DMS 273 treated with DMSO at 0.1 percent for 48 hours (cell line): ENCODE data around the gene KIAA1549.
"Not testable (repeated sequence)": the region's sequence is repeated elsewhere in the genome, so short reads cannot be mapped to it uniquely, and the experiment has no call there.

ENCODE experiments used
- DNase-seq: peaks from one replicate; lab custom pipeline; 2025; lab: John Stamatoyannopoulos, UW

Gene KIAA1549

GRCh38 chr7:138981332-138982203, at the start of gene KIAA1549:
TSS of gene KIAA1549 (minus strand) at chr7:138981389. CDS start at chr7:138981269, 120 bp downstream.
- no peak for DNase-seq

DNA sequence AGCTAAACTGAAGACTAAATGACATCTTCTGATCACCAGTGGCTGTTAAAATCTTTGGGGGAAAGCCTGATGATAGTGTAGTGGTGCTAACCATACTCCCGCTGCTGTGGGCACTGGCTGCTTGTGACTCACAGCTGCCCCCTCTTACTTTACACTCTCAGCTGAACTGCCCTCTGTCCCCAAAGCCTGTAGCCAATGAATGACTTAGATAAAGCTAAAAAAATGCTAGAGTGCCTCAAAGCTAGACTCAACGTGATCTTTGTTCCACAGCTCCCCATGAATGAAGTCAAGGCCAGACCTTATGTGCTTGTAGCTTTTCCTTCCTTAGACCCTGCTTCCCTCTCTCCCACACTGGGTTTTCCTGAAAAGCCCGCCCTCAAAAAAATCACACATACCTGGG, 48.2 kb upstream of the KIAA1549 start:
- no peak for DNase-seq

GRCh38 chr7:139026551-139026950, 45.4 kb upstream of the KIAA1549 start:
- DNase-seq: no peak

DNA sequence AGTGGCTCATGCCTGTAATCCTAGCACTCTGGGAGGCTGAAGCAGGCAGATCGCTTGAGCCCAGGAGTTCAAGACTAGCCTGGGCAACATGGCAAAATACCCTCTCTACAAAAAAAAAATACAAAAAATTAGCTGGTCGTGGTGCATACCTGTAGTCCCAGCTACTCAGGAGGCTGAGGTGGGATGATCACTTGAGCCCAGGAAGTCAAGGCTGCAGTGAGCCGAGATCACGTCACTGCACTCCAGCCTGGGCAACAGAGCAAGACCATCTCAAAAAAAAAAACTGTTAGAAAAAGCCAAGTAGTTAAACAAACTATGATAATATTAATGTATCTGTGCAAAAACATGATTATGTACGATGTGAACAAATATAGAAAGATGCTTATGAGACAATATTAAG, 44.7 kb upstream of the KIAA1549 start:
- DNase-seq: not testable (repeated sequence)

DNA sequence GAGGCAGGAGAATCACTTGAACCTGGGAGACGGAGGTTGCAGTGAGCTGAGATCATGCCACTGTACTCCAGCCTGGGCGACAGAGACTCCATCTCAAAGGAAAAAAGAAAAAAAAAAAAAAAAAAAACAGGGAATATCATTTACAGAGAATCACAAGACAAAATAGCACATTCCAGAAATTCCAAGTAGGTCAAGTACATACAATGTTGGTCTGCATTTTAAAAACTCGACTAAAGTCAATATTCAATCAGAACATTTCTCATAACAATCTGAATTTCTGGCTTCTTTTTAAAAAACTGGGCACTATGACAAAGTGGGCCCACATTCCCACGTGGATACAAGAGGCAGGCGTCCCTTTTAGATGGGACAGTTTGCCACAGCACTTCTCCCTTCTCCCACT, 41.9 kb upstream of the KIAA1549 start:
- no peak for DNase-seq

DNA sequence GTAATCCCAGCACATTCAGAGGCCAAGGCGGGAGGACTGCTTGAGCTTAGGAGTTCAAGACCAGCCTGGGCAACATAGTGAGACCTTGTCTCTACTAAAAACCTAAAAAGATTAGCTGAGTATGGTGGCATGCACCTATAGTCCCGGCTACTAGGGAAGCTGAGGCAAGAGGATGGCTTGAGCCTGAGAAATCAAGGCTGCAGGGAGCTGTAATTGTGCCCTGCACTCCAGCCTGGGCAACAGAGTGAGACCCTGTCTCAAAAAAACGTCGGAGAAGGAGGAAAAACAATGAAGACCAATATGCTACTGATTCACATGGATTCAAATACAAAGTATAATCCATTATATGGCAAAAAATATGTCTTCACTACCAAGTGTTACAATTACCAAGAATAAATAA, 41.1 kb upstream of the KIAA1549 start:
- DNase-seq: no peak

GRCh38 chr7:139018910-139019309, 37.7 kb upstream of the KIAA1549 start:
- DNase-seq: no peak

DNA sequence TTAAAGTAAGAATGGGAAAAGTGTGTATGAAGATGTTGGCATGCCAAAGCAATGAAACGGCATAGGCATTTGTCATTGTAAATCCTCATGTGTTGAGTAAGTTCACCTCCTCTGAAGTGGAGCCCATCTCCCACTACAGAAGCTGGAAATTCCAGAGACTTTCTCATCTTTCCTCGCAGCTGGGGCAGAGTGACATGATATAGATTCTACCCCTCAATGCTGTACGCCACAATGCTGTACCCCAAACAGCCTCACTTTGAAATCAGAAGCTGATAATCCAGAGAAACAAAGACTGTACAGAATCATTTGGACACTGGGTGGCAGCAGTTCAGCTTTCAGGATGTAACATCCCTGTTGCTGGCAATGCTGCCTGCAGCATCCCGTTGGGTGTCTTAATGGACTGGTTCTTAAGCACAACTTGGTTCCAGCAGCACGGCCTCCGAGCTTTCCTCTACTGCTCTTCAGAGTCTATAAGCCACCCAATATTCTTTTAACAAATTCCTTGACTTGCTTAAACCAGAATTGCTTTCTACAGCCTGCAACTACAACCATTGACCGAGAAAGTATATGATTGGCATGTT, 35.8 kb upstream of the KIAA1549 start:
- peak; percentile 67 for DNase-seq

DNA sequence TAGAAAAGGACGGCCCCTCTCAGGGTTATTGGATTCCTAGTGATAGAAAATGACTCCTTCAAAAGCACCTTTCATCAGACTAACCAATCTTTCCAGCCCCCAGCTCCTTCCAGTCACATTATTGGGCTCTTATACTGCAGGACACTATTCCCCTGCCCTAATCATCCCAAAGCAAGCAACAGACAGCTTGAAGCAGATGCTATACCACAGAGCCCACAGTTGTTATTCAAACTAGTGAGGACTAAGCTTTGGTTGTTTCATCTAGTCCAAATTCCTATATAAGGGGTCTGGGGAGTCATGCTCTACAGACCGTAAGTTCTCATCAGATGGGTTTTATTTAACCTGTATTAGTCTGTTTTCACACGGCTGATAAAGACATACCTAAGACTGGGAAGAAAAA, 30.2 kb upstream of the KIAA1549 start:
- DNase-seq: no peak

GRCh38 chr7:139004321-139005090, 23.3 kb upstream of the KIAA1549 start:
- DNase-seq: no peak

DNA sequence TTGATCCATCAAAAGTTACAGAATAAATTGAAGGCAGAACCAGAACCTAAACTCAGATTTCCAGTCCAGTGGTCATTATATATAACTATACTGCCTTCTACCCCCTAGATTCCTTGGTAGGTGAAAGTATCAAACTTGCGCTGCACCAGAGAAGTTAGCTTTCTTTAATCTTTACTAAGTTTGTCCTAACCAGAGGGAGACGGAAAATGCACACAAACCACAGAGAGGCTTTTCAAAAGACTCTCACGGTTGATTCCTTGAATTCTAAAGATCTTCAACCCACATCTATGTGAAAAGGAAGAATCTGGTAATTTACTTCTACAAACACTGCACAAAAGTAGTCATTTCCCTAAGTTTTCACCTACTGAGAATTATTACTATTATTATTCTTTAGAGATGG, 18.2 kb upstream of the KIAA1549 start:
- no peak for DNase-seq

- no peak for DNase-seq
Measured at GRCh38 chr7:138992052-138992531, 10.9 kb upstream of the KIAA1549 start.

- no peak for DNase-seq
Measured at GRCh38 chr7:138987686-138988085, 6.5 kb upstream of the KIAA1549 start.

DNA sequence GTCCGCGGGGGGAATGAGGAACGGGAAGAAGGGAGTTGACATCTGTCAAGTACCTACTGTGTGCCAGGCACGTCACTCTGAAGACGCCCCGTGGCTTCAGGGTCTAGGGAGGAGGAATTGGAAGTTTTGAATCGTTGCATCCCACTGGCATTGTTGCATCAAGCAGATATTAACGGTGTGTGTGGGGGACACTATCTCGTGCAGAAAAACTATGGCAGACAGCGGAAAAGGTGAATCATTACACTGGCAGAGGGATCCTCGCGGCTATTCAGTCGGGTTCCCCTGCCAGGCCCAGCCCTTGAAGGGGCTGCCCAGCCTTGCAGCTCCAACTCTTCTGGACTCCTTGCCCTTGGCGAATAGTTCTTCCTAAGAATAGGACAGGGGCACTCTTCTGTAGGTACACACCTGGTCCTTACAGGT, 1.0 kb upstream of the KIAA1549 start:
- DNase-seq: no peak

DNA sequence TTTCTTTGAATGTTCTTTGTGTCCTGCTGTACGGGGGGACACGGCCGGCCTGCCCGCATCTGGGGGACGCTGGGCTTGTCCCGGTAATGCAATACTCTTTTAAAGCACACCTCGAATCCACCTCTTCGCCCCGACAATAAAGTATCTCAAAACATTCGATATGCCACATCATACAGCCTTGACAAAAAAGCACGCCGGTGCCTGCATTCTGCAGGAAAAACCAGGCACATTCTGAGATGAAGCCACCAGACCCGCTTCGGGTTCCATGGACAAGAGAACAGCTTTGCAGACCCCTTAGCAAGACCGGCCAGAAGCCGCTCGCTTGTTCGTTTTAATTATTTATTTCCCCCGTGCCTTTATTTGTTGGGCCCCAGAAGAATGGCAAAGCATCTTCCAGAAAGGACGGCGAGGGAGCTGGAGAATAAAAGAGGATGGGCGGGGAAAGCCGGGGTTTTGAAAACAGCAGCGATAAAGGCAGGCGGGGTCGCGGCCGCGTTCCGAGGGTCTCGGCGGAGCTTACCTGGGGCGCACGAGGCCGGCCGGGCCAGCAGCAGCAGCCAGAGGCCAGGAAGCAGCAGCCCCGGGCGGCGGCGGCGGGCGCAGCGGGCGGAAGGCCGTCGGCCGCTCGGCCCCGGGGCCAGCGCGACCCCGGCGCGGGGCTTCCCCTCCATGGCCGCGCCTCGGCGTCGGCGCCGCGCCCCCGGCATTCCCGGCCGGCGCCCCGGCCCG, 462 bp downstream of the KIAA1549 start:
- no peak for DNase-seq

DNA sequence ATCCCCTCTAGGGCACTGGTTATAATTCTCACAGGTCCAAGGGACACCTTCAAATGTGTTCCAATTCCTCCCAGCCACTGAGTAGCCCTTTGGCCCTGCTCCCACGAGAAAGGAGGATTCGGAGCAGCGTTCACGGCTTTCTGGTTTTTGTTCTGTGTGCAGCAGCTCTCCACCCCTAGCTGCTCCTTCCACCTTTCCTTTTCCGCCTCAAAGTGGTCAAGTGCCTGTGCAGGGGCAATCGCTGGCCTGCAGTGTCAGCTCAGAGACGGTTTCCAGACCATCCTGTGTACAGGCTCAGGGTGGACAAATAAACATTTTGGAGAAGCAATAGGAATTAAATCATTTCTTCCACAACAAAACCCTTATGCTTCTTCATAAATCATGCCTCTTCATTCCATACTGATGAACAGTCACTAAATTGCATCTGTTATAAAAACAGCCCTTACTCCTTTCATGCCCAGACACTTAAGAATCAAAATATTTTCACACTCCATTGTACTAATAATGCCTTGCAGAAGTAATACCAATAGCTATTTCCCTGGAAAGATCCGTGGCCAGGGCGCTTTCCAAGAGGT, 1.1 kb downstream of the KIAA1549 start:
- no peak for DNase-seq

GRCh38 chr7:138979226-138979979, 1.8 kb downstream of the KIAA1549 start:
- DNase-seq: peak; percentile 40

DNA sequence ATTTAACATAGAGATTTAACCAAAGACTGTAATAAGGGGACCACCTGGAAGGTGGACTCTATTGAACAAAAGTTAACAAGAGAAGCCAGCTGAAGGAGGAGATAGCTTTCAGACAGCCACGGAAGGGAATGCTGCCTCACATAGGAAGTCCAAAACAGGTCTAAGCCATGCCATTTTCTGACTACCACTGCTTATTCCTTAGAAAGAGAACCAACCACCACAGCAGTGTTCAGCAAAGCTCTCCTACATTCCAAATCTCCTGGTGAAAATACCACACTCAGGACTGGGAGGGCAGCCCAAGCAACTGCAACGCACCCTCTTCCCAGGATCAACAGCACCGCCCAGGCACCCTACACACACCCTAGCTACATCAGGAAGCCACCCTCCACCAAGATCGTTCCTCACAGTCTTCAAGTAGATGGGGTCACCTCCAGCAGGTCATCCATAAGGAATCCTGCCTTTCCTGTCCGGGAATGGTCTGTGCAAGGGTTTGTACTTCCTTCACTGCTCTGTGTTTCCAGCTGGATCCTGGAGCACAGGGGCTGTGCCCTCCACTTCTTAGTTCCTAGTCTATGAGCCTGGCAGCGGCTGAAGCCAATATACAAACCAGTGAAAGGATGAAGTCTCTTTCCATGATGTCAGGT, 2.5 kb downstream of the KIAA1549 start:
- DNase-seq: no peak

DNA sequence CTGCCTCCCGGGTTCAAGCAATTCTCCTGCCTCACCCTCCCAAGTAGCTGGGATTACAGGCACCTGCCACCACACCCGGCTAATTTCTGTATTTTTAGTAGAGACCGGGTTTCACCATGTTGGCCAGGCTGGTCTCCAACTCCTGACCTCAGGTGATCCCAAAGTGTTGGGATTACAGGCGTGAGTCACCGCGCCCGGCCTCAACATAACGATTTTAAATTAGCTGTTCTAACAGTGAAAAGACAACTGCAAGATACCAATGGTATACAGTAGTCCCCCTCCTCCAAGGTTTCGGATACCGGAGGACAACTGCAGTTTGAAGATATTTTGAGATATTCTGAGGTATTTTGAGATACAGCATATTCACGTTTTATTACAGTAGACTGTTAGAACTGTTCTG, 5.0 kb downstream of the KIAA1549 start:
- DNase-seq: not testable (repeated sequence)
